Vagina (tissue), 2 donors: ENCODE measurements around the gene ARHGAP4.

Experiments
- CTCF ChIP-seq, 3 experiments: fragments of 450-650 bp in 2 of 3; fragments of 200-600 bp in 1 of 3; sonication (generic) in 1 of 3; IDR thresholded peaks; one replicate each; pipeline ENCODE4 v1.5.1; 2017 to 2019; ENCODE audit warnings: antibody characterized with exemption in 3 of 3, mild to moderate bottlenecking in 2 of 3, moderate library complexity in 2 of 3
- POLR2A ChIP-seq, 2 donors: fragments of 450-650 bp; IDR thresholded peaks; one replicate each; pipeline ENCODE4 v1.6.1; 2017; ENCODE audit warnings: antibody characterized with exemption in 2 of 2, mild to moderate bottlenecking in 2 of 2, moderate library complexity in 2 of 2

GRCh38 chrX:153903238-153903980, 22.7 kb downstream of the ARHGAP4 start:
- TF ChIP-seq CTCF (IDR thresholded peaks at IDR 0.05) (no peak), POLR2A (IDR thresholded peaks at IDR 0.05) (no peak)
